GM19035 (cell line): Measurements from ENCODE around the gene LIN52.
"Not testable (repeated sequence)": the region's sequence is repeated elsewhere in the genome, so short reads cannot be mapped to it uniquely, and the experiment has no call there.

Experiments used
- ATAC-seq: cut with Tn5 transposase; IDR thresholded peaks from one replicate; pipeline ENCODE4 v1.9.1; 2021; ENCODE audit not compliant: unreplicated experiment

Gene LIN52

GRCh38 chr14:74105381-74105780 lies 20.6 kb downstream of the LIN52 start:
- ATAC-seq: no peak

- no peak for ATAC-seq
These were observed 24.6 kb downstream of the LIN52 start for GRCh38 chr14:74109369-74109768.

- ATAC-seq: not testable (repeated sequence)
These were observed 26.9 kb downstream of the LIN52 start for GRCh38 chr14:74111395-74112216.

GRCh38 chr14:74125487-74125886 lies 40.7 kb downstream of the LIN52 start:
- ATAC-seq: not testable (repeated sequence)

- no peak for ATAC-seq
These were observed 41.7 kb downstream of the LIN52 start for GRCh38 chr14:74126315-74127013.

- no peak for ATAC-seq
These were observed 42.9 kb downstream of the LIN52 start for GRCh38 chr14:74127634-74128033.

GRCh38 chr14:74133833-74134481 lies 49.2 kb downstream of the LIN52 start:
- ATAC-seq: no peak

GRCh38 chr14:74134484-74134883 lies 49.7 kb downstream of the LIN52 start:
- ATAC-seq: no peak

- no peak for ATAC-seq
These were observed 50.7 kb downstream of the LIN52 start for GRCh38 chr14:74135426-74135825.

- ATAC-seq: no peak
These were observed 55.7 kb downstream of the LIN52 start for GRCh38 chr14:74140374-74140850.

- no peak for ATAC-seq
These were observed 56.9 kb downstream of the LIN52 start for GRCh38 chr14:74141703-74142102.

- ATAC-seq: no peak
These were observed 57.8 kb downstream of the LIN52 start for GRCh38 chr14:74142523-74142922.

GRCh38 chr14:74144789-74145188 lies 60.0 kb downstream of the LIN52 start:
- no peak for ATAC-seq

- ATAC-seq: no peak
These were observed 62.8 kb downstream of the LIN52 start for GRCh38 chr14:74147571-74147970.

- no peak for ATAC-seq
These were observed 63.9 kb downstream of the LIN52 start for GRCh38 chr14:74148705-74149104.

GRCh38 chr14:74155287-74155686 lies 70.5 kb downstream of the LIN52 start:
- no peak for ATAC-seq

GRCh38 chr14:74155749-74156148 lies 71.0 kb downstream of the LIN52 start:
- ATAC-seq: no peak

- no peak for ATAC-seq
These were observed 76.0 kb downstream of the LIN52 start for GRCh38 chr14:74160763-74161162.

- ATAC-seq: no peak
These were observed 76.9 kb downstream of the LIN52 start for GRCh38 chr14:74161526-74162158.

GRCh38 chr14:74169906-74170305 lies 85.2 kb downstream of the LIN52 start:
- ATAC-seq: no peak

GRCh38 chr14:74176400-74176793 lies 91.6 kb downstream of the LIN52 start:
- ATAC-seq: no peak
